WTC11 (cell line): ENCODE measurements around the gene LPP. TPM values are rescaled to one million over a fixed set of nuclear protein-coding genes. Genes with fewer than 3 reads are reported as not detected.
A peak's percentile ranks its signal among the peaks of the same experiment; 100 is the strongest.

Experiments used
- ATAC-seq: fragments of 200-7000 bp; cut with Tn5 transposase; 2 replicates; pipeline ENCODE4 v1.10.0; 2021; ENCODE audit warnings: mild to moderate bottlenecking, moderate library complexity
- CTCF ChIA-PET: fragments of 300-600 bp; sonication (Branson Sonifier 250); formaldehyde crosslinking; loops from one replicate; lab custom pipeline; 2021; ENCODE audit warnings: antibody characterized with exemption; lab: Charles Lee
- POLR2A ChIA-PET: fragments of 350-600 bp; sonication (Branson Sonifier 250); formaldehyde crosslinking; loops from one replicate; lab custom pipeline; 2021; ENCODE audit warnings: antibody characterized with exemption; lab: Charles Lee
- DNase-seq: peaks from one replicate; pipeline ENCODE4 v3.0.0; 2021; ENCODE audit warnings: low spot score
- H3K27ac Mint-ChIP-seq: 2 replicates; pipeline ENCODE4 v1.8.0; 2021; ENCODE audit warnings: mixed read lengths
- H3K27me3 Mint-ChIP-seq: 2 replicates; pipeline ENCODE4 v1.8.0; 2021; ENCODE audit warnings: low read depth, mild to moderate bottlenecking, moderate library complexity, mixed read lengths
- H3K36me3 Mint-ChIP-seq: 2 replicates; pipeline ENCODE4 v1.8.0; 2021; ENCODE audit warnings: mixed read lengths
- H3K4me1 Mint-ChIP-seq: 2 replicates; pipeline ENCODE4 v1.8.0; 2022; ENCODE audit warnings: mixed read lengths
- H3K4me3 Mint-ChIP-seq: 2 replicates; pipeline ENCODE4 v1.8.0; 2021; ENCODE audit warnings: mild to moderate bottlenecking, moderate library complexity, mixed read lengths
- H3K9me3 Mint-ChIP-seq: 2 replicates; pipeline ENCODE4 v1.8.0; 2021; ENCODE audit warnings: mixed read lengths
- CREM ChIP-seq: sonication (generic); formaldehyde crosslinking; IDR thresholded peaks from 2 replicates; pipeline ENCODE4 v1.8.1; 2022; ENCODE audit warnings: mild to moderate bottlenecking, missing genetic modification reagents, moderate library complexity
- CTCF ChIP-seq: fragments of 200-600 bp; IDR thresholded peaks from 2 replicates; pipeline ENCODE4 v1.8.0; 2022; ENCODE audit warnings: antibody characterized with exemption
- ELF4 ChIP-seq: sonication (generic); formaldehyde crosslinking; IDR thresholded peaks from 2 replicates; pipeline ENCODE4 v1.8.1; 2022; ENCODE audit warnings: low read depth, mild to moderate bottlenecking, moderate library complexity, missing genetic modification reagents
- ESRRA ChIP-seq: sonication (generic); formaldehyde crosslinking; IDR thresholded peaks from 2 replicates; pipeline ENCODE4 v1.8.1; 2022; ENCODE audit warnings: mild to moderate bottlenecking, missing genetic modification reagents, borderline replicate concordance
- ETV6 ChIP-seq: sonication (generic); formaldehyde crosslinking; IDR thresholded peaks from 2 replicates; pipeline ENCODE4 v1.8.1; 2022; ENCODE audit warnings: mild to moderate bottlenecking, missing genetic modification reagents
- FOXJ3 ChIP-seq: sonication (generic); formaldehyde crosslinking; IDR thresholded peaks from 2 replicates; pipeline ENCODE4 v1.9.0; 2021; ENCODE audit warnings: missing genetic modification reagents, mild to moderate bottlenecking, borderline replicate concordance
- FOXK1 ChIP-seq: sonication (generic); formaldehyde crosslinking; IDR thresholded peaks from 2 replicates; pipeline ENCODE4 v1.8.0; 2022; ENCODE audit warnings: mild to moderate bottlenecking, moderate library complexity, missing genetic modification reagents
- KAT7 ChIP-seq: sonication (generic); formaldehyde crosslinking; IDR thresholded peaks from 2 replicates; pipeline ENCODE4 v1.8.1; 2023; ENCODE audit warnings: missing genetic modification reagents, mild to moderate bottlenecking, borderline replicate concordance
- NFE2L1 ChIP-seq: sonication (generic); formaldehyde crosslinking; IDR thresholded peaks from 2 replicates; pipeline ENCODE4 v1.8.1; 2023; ENCODE audit warnings: missing genetic modification reagents
- NFYB ChIP-seq: sonication (generic); formaldehyde crosslinking; conservative IDR thresholded peaks from 2 replicates; pipeline ENCODE4 v1.8.0; 2022; ENCODE audit warnings: low read depth, missing genetic modification reagents
- OVOL2 ChIP-seq: fragments of 250-450 bp; sonication (Bioruptor Pico); IDR thresholded peaks from 2 replicates; pipeline ENCODE4 v1.9.0; 2021; ENCODE audit warnings: mild to moderate bottlenecking, borderline replicate concordance
- RORB ChIP-seq: fragments of 250-450 bp; sonication (Bioruptor Pico); IDR thresholded peaks from 2 replicates; pipeline ENCODE4 v1.9.0; 2021; ENCODE audit warnings: mild to moderate bottlenecking
- SMAD3 ChIP-seq: sonication (generic); formaldehyde crosslinking; IDR thresholded peaks from 2 replicates; pipeline ENCODE4 v1.8.0; 2022; ENCODE audit warnings: missing genetic modification reagents, mild to moderate bottlenecking, borderline replicate concordance
- TEAD4 ChIP-seq: sonication (generic); formaldehyde crosslinking; IDR thresholded peaks from 2 replicates; pipeline ENCODE4 v1.8.0; 2022; ENCODE audit warnings: mild to moderate bottlenecking, missing genetic modification reagents
- ZNF138 ChIP-seq: sonication (generic); formaldehyde crosslinking; conservative IDR thresholded peaks from 2 replicates; pipeline ENCODE4 v1.8.1; 2022; ENCODE audit warnings: mild to moderate bottlenecking, moderate library complexity, missing genetic modification reagents
- ZNF416 ChIP-seq: fragments of 250-450 bp; sonication (Bioruptor Pico); IDR thresholded peaks from 2 replicates; pipeline ENCODE4 v1.9.0; 2021; ENCODE audit warnings: mild to moderate bottlenecking, inconsistent platforms
- ZNF425 ChIP-seq: fragments of 250-450 bp; sonication (Bioruptor Pico); conservative IDR thresholded peaks from 2 replicates; pipeline ENCODE4 v1.9.0; 2021; ENCODE audit warnings: mild to moderate bottlenecking
- ZNF671 ChIP-seq: fragments of 250-450 bp; sonication (Bioruptor Pico); IDR thresholded peaks from 2 replicates; pipeline ENCODE4 v1.8.0; 2021; ENCODE audit warnings: mild to moderate bottlenecking
- total RNA-seq: library from RNA; stranded (reverse); gene quantifications from 3 replicates; pipeline ENCODE4 v1.2.3, GENCODE V29; 2021
- TF ChIP-seq, protein P1 (sequence below): sonication (generic); formaldehyde crosslinking; IDR thresholded peaks from 2 replicates; pipeline ENCODE4 v1.8.1; 2023; ENCODE audit warnings: mild to moderate bottlenecking, missing genetic modification reagents, moderate library complexity
- TF ChIP-seq, protein P2 (sequence below): fragments of 250-450 bp; sonication (Bioruptor Pico); IDR thresholded peaks from 2 replicates; pipeline ENCODE4 v1.9.0; 2021; ENCODE audit warnings: moderate library complexity, mild to moderate bottlenecking, inconsistent platforms, borderline replicate concordance
- TF ChIP-seq, protein P3 (sequence below): sonication (generic); formaldehyde crosslinking; conservative IDR thresholded peaks from 2 replicates; pipeline ENCODE4 v1.8.1; 2023; ENCODE audit warnings: mild to moderate bottlenecking, low read depth, missing genetic modification reagents, moderate library complexity
- TF ChIP-seq, protein P4 (sequence below): sonication (generic); formaldehyde crosslinking; IDR thresholded peaks from 2 replicates; pipeline ENCODE4 v1.8.0; 2022; ENCODE audit warnings: mild to moderate bottlenecking, missing genetic modification reagents

Gene LPP
- total RNA-seq, 1 experiment from 2014 or later: 49.6 TPM

DNA sequence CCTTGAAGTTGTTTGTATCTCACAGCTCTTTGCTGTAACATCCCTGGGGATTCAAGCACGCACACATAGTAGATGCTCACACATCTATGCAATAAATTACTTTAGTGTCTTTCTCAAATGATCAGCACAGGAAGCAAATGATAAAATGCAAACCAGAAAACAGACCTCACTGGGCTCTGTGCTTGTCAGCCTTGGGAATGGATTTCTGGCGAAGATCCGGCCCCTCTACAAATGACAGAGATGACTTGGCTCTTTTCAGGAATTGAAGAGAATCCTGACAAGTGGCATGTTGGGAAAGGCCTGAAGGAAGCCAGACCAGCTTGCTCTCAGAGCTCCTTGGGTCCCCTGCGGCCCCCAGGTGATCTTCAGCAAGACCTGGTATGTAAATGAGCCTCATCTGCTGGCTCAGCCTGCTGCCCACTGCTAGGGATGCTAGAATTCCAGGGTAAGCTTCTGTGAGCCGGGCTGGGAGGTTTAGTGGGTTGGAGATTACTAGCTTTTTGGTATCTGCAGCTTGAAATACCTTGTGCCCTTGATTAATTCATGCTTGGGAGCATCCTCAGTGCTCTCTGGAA is 54.1 kb downstream of the LPP start:
- H3K9me3 Mint-ChIP-seq: no peaks in the 10 kb centered on the region
- H3K4me1 Mint-ChIP-seq: peaks cover 36% of the 10 kb centered on the region
- no peaks in the 10 kb centered on the region for H3K36me3 Mint-ChIP-seq
- TF ChIP-seq ESRRA (CRISPR knock-in tag) (no peak), NFE2L1 (CRISPR knock-in tag) (peak; percentile 53; the same call in 1 of the 2 replicates)
- H3K4me3 Mint-ChIP-seq: no peak overlapping the region
- CTCF ChIA-PET: interaction anchor here (0.6 to 4.5 kb wide), 8 partner anchors 10 to 541 kb away, joined by 3 to 29 read pairs (median 4); no protein-coding TSS in a partner anchor
- POLR2A ChIA-PET: interaction anchor here (0.5 to 0.9 kb wide), 2 partner anchors 55 kb away, joined by 3 read pairs; partner anchors contain the start of gene LPP
- peak overlapping the region; percentile 67 for H3K27ac Mint-ChIP-seq
- DNase-seq: peak; percentile 56
- peak; percentile 86 for ATAC-seq
- no peaks in the 10 kb centered on the region for H3K27me3 Mint-ChIP-seq

DNA sequence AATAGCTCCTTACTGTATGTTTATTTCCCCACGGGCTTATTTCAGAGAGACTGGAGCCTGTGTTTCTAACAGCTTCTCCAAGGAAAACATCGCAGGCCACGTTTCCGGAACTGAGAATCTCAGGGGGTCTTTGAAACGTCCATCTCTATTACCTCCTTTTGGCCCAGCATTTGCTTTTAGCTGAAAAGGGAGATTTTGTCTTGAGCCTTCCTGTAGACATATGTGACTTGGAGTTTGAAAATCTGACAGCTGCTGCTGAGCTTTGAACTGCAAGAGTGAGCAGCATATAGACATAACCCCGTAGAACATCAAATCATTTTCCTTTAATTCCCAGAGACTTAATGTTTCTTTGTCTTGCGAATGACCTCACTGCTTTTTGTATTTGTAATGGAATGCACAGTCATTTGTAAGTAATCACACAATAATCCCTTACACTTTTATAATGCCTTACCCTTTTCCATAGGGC is 54.6 kb downstream of the LPP start:
- Mint-ChIP-seq H3K4me1 (peaks cover 38% of the 10 kb centered on the region), H3K9me3 (no peaks in the 10 kb centered on the region), H3K27me3 (no peaks in the 10 kb centered on the region), H3K27ac (peak overlapping the region; percentile 27; the same call in 1 of the 2 replicates)
- DNase-seq: no peak
- CTCF ChIA-PET: interaction anchor here (0.6 to 4.5 kb wide), 5 partner anchors 9 to 541 kb away, joined by 3 to 29 read pairs (median 5); no protein-coding TSS in a partner anchor
- POLR2A ChIA-PET: interaction anchor here (0.5 kb wide), 1 partner anchor 55 kb away, joined by 3 read pairs; no protein-coding TSS in a partner anchor
- TF ChIP-seq TEAD4 (CRISPR knock-in tag): no peak
- no peak for TF ChIP-seq RORB (CRISPR knock-in tag)
- no peak for TF ChIP-seq ZNF425
- TF ChIP-seq CREM: no peak
- TF ChIP-seq FOXJ3 (CRISPR knock-in tag): no peak
- TF ChIP-seq ZNF138 (CRISPR knock-in tag): no peak
- no peak for TF ChIP-seq SMAD3 (CRISPR knock-in tag)
- TF ChIP-seq, protein P1, sequence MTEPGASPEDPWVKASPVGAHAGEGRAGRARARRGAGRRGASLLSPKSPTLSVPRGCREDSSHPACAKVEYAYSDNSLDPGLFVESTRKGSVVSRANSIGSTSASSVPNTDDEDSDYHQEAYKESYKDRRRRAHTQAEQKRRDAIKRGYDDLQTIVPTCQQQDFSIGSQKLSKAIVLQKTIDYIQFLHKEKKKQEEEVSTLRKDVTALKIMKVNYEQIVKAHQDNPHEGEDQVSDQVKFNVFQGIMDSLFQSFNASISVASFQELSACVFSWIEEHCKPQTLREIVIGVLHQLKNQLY: no peak
- no peak for TF ChIP-seq KAT7
- TF ChIP-seq ZNF416 (CRISPR knock-in tag): no peak
- no peak for TF ChIP-seq NFYB (CRISPR knock-in tag)
- no peak for TF ChIP-seq ESRRA (CRISPR knock-in tag)
- TF ChIP-seq, all 79 proteins: peak for 0
- ATAC-seq: no peak
- Mint-ChIP-seq H3K36me3 (no peaks in the 10 kb centered on the region), H3K4me3 (no peak overlapping the region)

GRCh38 chr3:188209034-188209433 is 55.1 kb downstream of the LPP start:
- H3K27me3 Mint-ChIP-seq: no peaks in the 10 kb centered on the region
- TF ChIP-seq RORB (CRISPR knock-in tag) (no peak), OVOL2 (CRISPR knock-in tag) (no peak), CTCF (no peak), ETV6 (CRISPR knock-in tag) (no peak), ESRRA (CRISPR knock-in tag) (no peak), ZNF671 (CRISPR knock-in tag) (no peak), FOXK1 (CRISPR knock-in tag) (no peak), ELF4 (no peak)
- TF ChIP-seq, protein P2, sequence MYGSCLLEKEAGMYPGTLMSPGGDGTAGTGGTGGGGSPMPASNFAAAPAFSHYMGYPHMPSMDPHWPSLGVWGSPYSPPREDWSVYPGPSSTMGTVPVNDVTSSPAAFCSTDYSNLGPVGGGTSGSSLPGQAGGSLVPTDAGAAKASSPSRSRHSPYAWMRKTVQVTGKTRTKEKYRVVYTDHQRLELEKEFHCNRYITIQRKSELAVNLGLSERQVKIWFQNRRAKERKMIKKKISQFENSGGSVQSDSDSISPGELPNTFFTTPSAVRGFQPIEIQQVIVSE (CRISPR knock-in tag): no peak
- TF ChIP-seq, protein P3, sequence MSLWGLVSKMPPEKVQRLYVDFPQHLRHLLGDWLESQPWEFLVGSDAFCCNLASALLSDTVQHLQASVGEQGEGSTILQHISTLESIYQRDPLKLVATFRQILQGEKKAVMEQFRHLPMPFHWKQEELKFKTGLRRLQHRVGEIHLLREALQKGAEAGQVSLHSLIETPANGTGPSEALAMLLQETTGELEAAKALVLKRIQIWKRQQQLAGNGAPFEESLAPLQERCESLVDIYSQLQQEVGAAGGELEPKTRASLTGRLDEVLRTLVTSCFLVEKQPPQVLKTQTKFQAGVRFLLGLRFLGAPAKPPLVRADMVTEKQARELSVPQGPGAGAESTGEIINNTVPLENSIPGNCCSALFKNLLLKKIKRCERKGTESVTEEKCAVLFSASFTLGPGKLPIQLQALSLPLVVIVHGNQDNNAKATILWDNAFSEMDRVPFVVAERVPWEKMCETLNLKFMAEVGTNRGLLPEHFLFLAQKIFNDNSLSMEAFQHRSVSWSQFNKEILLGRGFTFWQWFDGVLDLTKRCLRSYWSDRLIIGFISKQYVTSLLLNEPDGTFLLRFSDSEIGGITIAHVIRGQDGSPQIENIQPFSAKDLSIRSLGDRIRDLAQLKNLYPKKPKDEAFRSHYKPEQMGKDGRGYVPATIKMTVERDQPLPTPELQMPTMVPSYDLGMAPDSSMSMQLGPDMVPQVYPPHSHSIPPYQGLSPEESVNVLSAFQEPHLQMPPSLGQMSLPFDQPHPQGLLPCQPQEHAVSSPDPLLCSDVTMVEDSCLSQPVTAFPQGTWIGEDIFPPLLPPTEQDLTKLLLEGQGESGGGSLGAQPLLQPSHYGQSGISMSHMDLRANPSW: no peak
- TF ChIP-seq, protein P4, sequence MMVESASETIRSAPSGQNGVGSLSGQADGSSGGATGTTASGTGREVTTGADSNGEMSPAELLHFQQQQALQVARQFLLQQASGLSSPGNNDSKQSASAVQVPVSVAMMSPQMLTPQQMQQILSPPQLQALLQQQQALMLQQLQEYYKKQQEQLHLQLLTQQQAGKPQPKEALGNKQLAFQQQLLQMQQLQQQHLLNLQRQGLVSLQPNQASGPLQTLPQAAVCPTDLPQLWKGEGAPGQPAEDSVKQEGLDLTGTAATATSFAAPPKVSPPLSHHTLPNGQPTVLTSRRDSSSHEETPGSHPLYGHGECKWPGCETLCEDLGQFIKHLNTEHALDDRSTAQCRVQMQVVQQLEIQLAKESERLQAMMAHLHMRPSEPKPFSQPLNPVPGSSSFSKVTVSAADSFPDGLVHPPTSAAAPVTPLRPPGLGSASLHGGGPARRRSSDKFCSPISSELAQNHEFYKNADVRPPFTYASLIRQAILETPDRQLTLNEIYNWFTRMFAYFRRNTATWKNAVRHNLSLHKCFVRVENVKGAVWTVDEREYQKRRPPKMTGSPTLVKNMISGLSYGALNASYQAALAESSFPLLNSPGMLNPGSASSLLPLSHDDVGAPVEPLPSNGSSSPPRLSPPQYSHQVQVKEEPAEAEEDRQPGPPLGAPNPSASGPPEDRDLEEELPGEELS (CRISPR knock-in tag): no peak

More at GRCh38 chr3:188209034-188209433, 55.1 kb downstream of the LPP start:
- Mint-ChIP-seq H3K4me1 (peaks cover 39% of the 10 kb centered on the region), H3K27ac (0 out of 2 replicates have a peak overlapping the region, but pooled peaks have one; percentile 27), H3K9me3 (no peaks in the 10 kb centered on the region), H3K36me3 (no peaks in the 10 kb centered on the region), H3K4me3 (no peak overlapping the region)
- no peak for DNase-seq
- ATAC-seq: no peak
- ChIA-PET POLR2A (no interaction called here), CTCF (interaction anchor here (4.5 kb wide), 1 partner anchor 470 kb away, joined by 29 read pairs; no protein-coding TSS in a partner anchor)
